8988T (cell line): ENCODE measurements around the gene APBA2.
A peak's percentile ranks its signal among the peaks of the same experiment; 100 is the strongest.
"Not testable (repeated sequence)": the region's sequence is repeated elsewhere in the genome, so short reads cannot be mapped to it uniquely, and the experiment has no call there.

Source experiments
- DNase-seq: peaks from one replicate; pipeline ENCODE4 v3.0.0; 2011

APBA2 gene

DNA sequence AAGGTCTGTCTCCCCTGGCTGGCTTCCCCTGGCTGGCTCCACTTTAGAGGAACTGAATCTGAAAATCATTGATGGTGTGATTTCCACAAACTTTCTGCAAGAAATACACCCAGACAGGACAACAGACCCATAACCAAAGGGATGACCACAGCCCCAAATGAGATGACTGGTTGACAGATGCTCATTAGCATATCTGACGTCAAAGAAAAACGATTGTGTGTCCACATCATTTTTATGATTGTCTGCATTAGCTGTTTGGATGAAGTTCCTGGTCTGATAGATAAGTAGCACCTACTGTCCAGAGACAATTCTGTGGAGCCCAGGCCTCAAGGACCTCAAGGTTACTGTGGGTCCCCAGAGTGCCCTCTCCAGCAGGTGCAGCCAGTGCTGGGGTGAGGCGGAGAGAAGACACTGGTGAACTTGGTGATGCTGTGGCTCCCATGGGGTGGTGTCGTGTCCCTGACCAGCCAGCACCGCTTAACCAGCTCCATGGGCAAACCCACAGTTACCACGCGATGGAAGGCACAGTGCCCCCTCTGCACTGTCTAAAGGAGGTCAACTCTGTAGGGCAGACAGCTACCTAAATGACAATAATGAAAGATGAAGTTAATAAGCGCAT lies 256.5 kb downstream of the APBA2 start:
- no peak for DNase-seq

GRCh38 chr15:29143293-29143692 lies 257.5 kb downstream of the APBA2 start:
- DNase-seq: no peak

- DNase-seq: peak; percentile 48
Measured at GRCh38 chr15:29143909-29144635, 258.3 kb downstream of the APBA2 start.

- no peak for DNase-seq
Measured at GRCh38 chr15:29149738-29150075, 263.9 kb downstream of the APBA2 start.

- no peak for DNase-seq
Measured at GRCh38 chr15:29150515-29151483, 265.0 kb downstream of the APBA2 start.

GRCh38 chr15:29151484-29151857 lies 265.7 kb downstream of the APBA2 start:
- DNase-seq: no peak

DNA sequence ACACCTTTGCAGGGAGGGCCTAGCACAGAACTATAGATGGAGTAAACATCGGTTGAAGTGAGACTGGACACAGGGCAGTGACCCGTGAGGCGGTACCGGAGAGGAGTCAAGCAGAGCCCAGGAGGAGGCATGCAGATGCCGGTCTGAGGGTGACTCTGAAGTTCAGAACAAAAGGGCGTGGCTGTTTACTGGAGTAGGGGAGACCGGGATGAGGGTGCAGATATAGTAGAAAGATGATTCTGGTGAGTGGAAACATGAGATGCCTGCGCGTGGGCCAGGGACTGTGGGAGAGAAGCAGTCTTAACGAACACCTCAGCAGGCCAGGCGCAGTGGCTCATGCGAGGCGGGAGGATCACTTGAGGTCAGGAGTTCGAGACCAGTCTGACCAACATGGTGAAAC lies 270.7 kb downstream of the APBA2 start:
- DNase-seq: no peak

GRCh38 chr15:29159771-29160455 lies 274.1 kb downstream of the APBA2 start:
- DNase-seq: no peak

DNA sequence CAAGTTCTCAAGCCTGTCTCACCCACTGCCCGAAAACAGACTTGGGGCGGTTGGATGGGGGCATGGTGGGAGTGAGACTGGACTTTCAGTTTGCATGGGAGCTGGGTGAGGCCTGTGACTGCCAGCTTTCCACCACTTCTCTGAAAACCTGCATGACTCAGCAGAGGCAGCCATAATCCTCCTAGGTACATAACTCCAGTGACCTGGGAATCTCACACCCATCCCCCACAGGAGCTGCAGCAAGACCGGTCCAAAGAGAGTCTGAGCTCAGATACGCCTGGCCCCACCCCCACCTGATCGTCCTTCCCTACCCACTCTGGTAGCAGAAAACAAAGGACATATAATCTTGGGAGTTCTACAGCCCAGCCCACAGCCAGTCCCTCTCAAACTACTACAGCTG lies 276.6 kb downstream of the APBA2 start:
- no peak for DNase-seq

DNA sequence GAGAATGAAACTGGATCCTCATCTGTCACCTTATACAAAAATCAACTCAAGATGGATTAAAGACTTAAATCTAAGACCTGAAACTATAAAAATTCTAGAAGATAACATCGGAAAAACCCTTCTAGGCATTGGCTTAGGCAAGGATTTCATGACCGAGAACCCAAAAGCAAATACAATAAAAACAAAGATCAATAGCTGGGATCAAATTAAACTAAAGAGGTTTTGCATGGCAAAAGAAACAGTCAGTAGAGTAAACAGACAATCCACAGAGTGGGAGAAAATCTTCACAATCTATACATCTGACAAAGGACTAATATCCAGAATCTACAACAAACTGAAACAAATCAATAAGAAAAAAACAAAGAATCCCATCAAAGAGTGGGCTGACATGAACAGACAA lies 281.3 kb downstream of the APBA2 start:
- not testable (repeated sequence) for DNase-seq
